IPS-18c (cell line): ENCODE results near the gene PTGDR2.

ENCODE experiments used
- H3K4me3 ChIP-seq: 2 replicates; pipeline ENCODE4 v1.7.0; 2013; ENCODE audit warnings: low read depth, mild to moderate bottlenecking, low read length, moderate library complexity; ENCODE audit not compliant: insufficient read depth
- H3K9me3 ChIP-seq: one replicate; pipeline ENCODE4 v1.6.1; 2013; ENCODE audit warnings: mild to moderate bottlenecking, low read length, moderate library complexity; ENCODE audit not compliant: control insufficient read depth, insufficient read depth

Gene PTGDR2

DNA sequence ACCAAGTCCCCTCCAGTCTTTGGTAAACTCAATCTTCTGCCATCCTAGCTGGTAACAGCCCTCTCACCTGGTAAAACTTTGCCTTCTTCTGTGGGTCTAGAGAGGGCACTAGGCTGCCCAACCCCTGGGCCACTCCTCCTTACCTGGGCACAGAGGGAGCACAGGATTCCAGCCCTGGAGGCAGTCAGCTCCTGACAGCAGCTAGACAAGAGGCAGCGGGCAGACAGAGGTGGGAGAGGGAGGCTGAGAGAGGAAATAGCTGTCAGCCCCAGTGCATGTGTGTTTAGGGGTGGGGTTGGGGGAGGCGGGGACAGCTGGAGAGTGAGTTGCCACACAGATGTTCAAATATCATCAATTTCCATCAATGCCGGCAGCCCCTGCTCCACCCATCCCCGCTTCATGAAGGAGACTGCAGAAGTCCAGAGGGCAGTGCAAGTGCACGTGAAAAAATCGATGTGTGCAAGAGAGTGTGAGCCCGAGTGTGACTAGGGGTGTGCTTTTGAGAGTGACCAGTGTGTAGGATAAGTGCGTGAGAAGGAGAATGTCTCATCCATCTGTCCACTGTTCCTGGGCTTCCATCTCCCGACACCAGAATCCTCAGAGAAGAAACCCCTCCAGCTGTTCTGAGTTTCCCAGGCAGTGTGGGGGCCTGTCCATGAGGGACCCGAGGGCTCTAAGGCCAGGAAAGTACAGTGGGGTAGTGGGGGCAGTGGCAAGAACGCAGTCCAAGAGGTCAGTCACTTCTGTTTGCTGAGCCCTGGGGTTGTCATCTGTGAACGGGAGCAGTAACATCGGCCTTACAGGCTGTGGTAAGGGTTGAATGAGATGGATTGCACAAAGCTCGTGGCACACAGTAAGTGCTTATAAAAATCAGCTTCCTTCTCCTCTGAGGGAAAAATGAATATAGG is at the start of gene PTGDR2:
Gene PTGDR2 (minus strand): TSS at position 225 of the 908 bp plus-strand sequence. CDS start 2,228 bp downstream, outside the sequence.
- Histone ChIP-seq H3K9me3 (peaks cover 3% of the 10 kb centered on the region), H3K4me3 (no peak within 1 kb of the TSS)

DNA sequence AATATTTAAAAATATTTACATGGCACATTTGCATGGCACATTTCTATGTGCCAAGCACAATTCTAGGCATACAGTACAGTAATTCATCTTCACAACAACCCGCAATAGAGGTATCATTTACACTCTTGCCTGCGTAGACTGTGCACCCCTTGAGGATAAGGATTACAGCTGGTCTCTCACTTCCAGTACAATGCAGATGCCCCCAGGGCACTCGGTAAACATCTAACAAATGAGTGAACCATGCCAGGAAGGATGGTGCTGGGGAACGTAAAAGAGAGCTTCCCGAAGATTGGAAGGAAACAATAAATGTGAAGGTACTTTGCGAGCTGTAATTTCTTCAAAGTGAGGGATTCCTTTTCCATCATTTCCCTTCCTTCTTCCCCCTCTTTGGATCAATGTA is 49.3 kb upstream of the PTGDR2 start:
- no peaks in the 10 kb centered on the region for H3K9me3 ChIP-seq
- H3K4me3 ChIP-seq, result peak overlapping the region; percentile 88

DNA sequence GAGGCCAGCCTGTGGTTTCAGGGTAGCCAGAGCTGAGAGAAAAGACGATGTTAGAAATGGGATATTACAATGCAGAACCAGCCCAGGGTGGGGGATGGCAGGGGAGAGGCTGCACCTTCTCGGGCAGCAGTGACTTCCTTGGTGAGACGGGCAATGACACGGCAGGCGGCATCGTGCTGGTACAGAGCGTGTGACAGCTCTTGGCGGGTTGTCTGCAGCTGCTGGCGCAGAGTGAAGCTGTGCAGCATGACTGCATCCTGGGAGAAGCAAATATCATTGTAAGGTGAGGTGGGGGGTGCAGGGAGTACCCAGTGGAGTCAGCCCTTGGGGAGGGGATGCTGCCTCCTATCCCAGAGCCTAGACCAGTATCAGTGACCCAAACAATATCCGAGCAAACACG is 46.9 kb upstream of the PTGDR2 start:
- Histone ChIP-seq H3K9me3 (no peaks in the 10 kb centered on the region), H3K4me3 (no peak overlapping the region)

- no peaks in the 10 kb centered on the region for H3K9me3 ChIP-seq
Observed at GRCh38 chr11:60900673-60901404, 45.1 kb upstream of the PTGDR2 start.

GRCh38 chr11:60899977-60900376 is 44.2 kb upstream of the PTGDR2 start:
- Histone ChIP-seq H3K4me3 (no peak overlapping the region), H3K9me3 (no peaks in the 10 kb centered on the region)

More at GRCh38 chr11:60900673-60901404, 45.1 kb upstream of the PTGDR2 start:
- H3K4me3 ChIP-seq, result no peak overlapping the region

GRCh38 chr11:60899046-60899936 is 43.5 kb upstream of the PTGDR2 start:
- Histone ChIP-seq H3K4me3 (no peak overlapping the region), H3K9me3 (no peaks in the 10 kb centered on the region)

DNA sequence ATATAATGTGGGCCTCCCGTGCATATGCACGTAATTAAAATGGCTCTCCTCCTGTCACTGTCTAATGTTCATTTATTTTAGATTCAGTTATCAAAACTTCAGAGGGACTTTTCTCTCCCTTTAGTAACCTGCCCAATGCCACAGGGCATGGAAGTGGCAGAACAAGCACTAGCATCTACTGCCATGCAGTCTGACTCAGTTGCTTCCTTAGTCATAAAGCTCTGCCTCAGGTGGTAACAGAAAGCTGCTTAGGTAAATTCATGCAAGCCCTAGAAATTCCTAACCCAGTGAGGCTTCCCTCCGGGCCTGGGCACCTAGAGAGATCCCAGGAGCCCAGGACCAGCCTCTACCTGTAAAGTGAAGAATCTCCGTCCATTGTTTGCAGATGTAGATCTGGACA is 41.7 kb upstream of the PTGDR2 start:
- Histone ChIP-seq H3K9me3 (no peaks in the 10 kb centered on the region), H3K4me3 (no peak overlapping the region)

DNA sequence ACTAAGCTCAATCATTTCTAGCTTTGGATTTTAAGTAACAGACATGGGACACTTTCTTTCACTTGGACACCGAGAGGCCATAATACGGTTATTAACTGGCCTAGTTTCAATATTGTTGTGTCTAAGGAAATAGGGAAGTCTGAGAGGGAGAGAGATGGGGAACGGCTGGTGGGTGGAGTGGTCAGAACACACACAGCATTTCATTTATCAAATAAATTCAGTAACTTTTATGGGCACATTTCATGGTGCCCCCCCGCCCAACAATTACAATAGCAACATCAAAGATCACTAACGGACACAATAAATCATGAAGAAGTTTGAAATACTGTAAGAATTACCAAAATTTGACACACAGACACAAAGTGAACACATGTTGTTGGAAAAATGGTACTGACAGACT is 39.9 kb upstream of the PTGDR2 start:
- Histone ChIP-seq H3K9me3 (no peaks in the 10 kb centered on the region), H3K4me3 (no peak overlapping the region)

DNA sequence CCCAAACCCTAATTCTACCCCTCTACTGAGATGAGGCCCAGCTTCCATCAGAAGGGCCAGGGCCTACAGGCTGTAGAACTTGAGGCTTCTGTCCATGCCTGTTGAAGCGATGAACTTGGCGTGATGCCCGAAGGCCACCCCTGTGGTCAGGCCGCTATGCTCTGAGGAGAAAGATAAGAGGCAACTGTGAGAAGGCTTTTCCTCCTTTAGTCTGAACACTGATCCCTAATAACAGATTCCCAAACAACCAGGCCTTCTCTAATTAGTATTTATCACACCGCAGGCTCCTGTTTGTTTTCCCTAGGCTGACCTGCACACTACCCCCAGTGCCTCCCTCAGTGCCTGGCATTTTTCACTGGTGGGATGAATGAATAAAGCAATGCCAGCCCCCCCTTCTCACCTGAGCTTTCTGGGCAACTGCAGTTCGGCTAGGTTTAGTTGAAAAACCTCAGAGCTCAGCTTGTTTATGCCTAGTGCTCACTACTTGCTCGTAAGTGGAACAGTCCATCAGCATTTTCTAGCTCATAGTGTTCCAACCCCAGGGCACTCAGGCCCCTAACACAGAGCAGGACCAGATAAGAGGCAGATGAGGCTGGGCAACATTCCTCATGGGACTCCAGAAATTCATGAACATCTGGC is 35.5 kb upstream of the PTGDR2 start:
- Histone ChIP-seq H3K9me3 (no peaks in the 10 kb centered on the region), H3K4me3 (no peak overlapping the region)

DNA sequence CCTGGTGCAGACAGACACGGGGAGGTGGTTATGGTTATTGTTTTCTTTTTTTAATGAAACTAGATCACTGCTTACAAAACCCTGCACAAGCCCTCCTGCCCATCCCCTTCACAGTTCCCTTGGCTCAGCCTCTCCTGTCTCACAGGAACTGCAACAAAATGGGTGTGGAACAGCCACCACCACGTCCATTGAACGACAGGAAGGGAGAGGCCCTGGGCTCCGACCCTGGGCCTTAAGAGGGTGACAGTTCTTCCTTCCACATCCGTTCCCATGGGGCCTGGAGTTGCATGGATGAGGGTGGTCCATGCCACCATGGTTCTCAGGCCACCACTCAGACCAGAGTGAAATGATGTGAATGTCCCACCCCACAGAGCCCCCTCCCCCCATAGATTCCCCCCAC is 34.9 kb upstream of the PTGDR2 start:
- no peaks in the 10 kb centered on the region for H3K9me3 ChIP-seq
- H3K4me3 ChIP-seq, result no peak overlapping the region

DNA sequence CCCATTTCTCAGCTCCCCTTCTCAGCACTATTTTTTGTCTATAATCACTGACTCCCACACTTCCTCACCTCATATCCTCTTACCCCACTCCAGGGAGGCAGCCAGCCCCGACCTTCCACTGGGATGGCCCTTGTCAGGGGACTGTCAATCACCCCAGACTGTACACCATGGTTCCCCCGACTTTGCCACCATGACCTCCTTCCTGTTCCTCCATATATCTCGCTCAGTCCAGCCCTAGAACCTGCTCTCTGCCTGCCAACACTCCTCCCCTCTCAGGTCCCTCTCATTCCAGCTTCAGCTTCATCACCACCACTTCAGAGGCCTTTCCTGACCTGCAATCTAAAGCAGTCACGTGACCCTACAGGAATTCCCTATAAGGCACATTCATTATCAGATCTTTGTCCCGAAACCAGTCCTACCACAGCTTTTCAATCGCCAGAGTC is 34.1 kb upstream of the PTGDR2 start:
- no peak overlapping the region for H3K4me3 ChIP-seq
- no peaks in the 10 kb centered on the region for H3K9me3 ChIP-seq

DNA sequence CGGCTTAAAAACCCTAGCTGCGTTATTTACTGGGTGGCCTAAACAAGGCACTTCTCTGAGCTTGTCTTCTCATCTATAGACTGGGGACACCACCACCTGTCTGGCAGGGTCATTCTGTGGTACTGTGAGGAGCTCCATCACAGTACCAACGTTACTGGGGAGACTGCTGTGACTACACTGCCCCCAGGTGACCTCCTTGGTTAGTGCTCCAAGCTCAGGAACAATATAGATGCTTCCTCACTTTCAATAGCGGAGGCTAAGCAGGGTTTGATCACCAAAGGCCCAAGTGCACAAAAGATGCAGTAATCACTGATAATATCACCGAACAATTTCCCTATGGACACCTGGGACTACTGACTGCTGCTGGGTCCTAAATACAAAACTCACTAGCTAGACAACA is 31.8 kb upstream of the PTGDR2 start:
- H3K4me3 ChIP-seq, result no peak overlapping the region
- no peaks in the 10 kb centered on the region for H3K9me3 ChIP-seq

GRCh38 chr11:60880643-60881282 is 25.0 kb upstream of the PTGDR2 start:
- Histone ChIP-seq H3K4me3 (no peak overlapping the region), H3K9me3 (no peaks in the 10 kb centered on the region)

GRCh38 chr11:60879971-60880588 is 24.3 kb upstream of the PTGDR2 start:
- no peaks in the 10 kb centered on the region for H3K9me3 ChIP-seq
- no peak overlapping the region for H3K4me3 ChIP-seq

DNA sequence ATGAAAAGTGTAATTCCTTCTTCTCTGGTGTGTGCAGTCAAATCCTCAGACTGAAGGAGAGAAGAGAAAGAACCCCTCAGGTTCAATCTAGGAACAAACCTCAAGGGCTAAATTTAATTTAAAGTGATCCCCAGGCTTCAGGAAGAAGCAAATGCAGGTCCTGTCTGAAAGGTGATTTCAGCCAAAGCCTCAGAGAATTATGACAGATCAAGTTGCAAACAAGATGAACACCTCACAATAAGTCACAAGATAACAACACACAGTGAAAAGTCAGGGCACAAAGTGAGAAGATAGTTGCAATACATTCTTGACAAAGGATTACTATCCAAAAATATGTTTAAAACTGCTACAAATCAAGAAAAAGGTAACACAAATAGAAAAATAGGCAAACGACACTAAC is 23.4 kb upstream of the PTGDR2 start:
- no peak overlapping the region for H3K4me3 ChIP-seq
- no peaks in the 10 kb centered on the region for H3K9me3 ChIP-seq
